ENCODE results near the gene RPA3. TPM values are rescaled to one million over a fixed set of nuclear protein-coding genes. Genes with fewer than 3 reads are reported as not detected.
A peak's percentile ranks its signal among the peaks of the same experiment; 100 is the strongest.

The RPA3 gene
- total RNA-seq, 1 donor from 2014 or later, result 20.7 TPM

DNA sequence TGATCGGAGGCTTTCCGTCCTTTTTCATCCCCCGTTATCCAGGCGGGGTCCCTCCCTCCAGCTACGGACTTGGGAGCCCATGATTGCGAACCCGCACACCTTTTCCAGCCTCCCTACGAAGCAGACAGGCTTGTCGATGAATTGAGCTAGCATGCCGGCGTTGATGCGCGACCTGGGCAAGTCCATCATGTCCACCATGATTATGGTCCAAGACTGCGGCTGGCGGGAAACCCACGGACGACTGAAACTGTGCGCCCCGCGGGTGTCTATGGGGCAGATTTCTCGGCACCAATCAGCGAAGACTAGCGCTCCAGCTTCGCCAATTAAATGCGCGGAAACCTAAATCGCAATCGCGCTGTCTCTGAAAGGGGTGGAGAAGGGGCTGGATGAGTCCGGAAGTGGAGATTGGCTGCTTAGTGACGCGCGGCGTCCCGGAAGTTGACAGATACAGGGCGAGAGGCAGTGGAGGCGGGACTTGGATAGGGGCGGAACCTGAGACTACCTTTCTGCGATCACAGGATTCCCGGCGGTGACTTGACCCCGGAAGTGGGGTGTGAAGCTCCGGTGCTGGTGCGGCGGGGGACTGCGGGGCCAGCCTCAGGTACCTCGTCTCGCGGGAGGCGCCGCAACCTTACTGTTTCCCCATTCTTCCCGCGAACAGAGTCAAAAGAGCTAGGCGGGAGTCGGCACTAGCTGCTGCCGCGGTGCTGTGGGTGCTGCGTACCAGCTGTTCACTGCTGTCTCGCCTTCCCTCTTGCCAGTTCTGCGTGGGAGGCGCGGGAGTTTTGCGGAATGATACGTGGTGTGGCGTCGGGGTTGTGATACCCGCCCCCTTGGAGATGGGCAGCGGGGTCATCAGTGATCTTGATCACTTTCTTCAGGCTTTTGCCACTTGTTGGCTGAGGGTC lies 77.9 kb downstream of the RPA3 start, which contains the start of gene UMAD1:
Gene UMAD1 (plus strand): TSS at position 532 of the 908 bp plus-strand sequence. CDS start 32,620 bp downstream, outside the sequence.
- Mint-ChIP-seq H3K36me3 (ENCODE audit: unreplicated experiment) (no peaks in the 10 kb centered on the region), H3K27ac (ENCODE audit: unreplicated experiment) (peak within 1 kb of the TSS; percentile 78), H3K27me3 (ENCODE audit: unreplicated experiment) (peaks cover 4% of the 10 kb centered on the region), H3K4me1 (ENCODE audit: low read depth, unreplicated experiment) (peaks cover 2% of the 10 kb centered on the region), H3K9me3 (ENCODE audit: unreplicated experiment) (no peaks in the 10 kb centered on the region), H3K4me3 (ENCODE audit: unreplicated experiment) (peak within 1 kb of the TSS; percentile 95)
- peak; percentile 94 for DNase-seq
- TF ChIP-seq, protein P1, sequence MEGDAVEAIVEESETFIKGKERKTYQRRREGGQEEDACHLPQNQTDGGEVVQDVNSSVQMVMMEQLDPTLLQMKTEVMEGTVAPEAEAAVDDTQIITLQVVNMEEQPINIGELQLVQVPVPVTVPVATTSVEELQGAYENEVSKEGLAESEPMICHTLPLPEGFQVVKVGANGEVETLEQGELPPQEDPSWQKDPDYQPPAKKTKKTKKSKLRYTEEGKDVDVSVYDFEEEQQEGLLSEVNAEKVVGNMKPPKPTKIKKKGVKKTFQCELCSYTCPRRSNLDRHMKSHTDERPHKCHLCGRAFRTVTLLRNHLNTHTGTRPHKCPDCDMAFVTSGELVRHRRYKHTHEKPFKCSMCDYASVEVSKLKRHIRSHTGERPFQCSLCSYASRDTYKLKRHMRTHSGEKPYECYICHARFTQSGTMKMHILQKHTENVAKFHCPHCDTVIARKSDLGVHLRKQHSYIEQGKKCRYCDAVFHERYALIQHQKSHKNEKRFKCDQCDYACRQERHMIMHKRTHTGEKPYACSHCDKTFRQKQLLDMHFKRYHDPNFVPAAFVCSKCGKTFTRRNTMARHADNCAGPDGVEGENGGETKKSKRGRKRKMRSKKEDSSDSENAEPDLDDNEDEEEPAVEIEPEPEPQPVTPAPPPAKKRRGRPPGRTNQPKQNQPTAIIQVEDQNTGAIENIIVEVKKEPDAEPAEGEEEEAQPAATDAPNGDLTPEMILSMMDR (IDR thresholded peaks at IDR 0.05; ENCODE audit: partially characterized antibody, unreplicated experiment), result no peak

DNA sequence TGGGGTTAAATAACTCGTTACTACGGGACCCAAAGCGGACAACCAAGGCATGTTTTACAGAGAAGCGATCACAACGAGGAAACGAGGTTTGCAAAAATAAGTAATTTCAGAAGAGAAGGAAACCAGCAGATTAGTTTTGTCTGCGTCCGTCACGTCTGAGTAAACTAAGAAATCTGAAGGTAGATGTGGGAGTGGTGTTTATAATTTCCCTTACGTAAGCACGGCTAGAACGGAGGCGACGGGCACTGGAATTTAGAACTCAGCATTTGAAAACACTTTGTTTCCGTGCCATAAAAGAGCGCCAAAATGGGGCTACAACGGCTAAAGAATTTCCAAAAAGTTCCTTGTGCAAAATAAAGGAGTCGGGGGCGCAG lies 78.6 kb downstream of the RPA3 start:
- Mint-ChIP-seq H3K27ac (ENCODE audit: unreplicated experiment) (peak overlapping the region; percentile 78), H3K27me3 (ENCODE audit: unreplicated experiment) (peaks cover 4% of the 10 kb centered on the region), H3K36me3 (ENCODE audit: unreplicated experiment) (no peaks in the 10 kb centered on the region), H3K9me3 (ENCODE audit: unreplicated experiment) (no peaks in the 10 kb centered on the region), H3K4me1 (ENCODE audit: low read depth, unreplicated experiment) (peaks cover 2% of the 10 kb centered on the region), H3K4me3 (ENCODE audit: unreplicated experiment) (peak overlapping the region; percentile 95)
- TF ChIP-seq, protein P1 (IDR thresholded peaks at IDR 0.05; ENCODE audit: partially characterized antibody, unreplicated experiment), result no peak
- no peak for DNase-seq

DNA sequence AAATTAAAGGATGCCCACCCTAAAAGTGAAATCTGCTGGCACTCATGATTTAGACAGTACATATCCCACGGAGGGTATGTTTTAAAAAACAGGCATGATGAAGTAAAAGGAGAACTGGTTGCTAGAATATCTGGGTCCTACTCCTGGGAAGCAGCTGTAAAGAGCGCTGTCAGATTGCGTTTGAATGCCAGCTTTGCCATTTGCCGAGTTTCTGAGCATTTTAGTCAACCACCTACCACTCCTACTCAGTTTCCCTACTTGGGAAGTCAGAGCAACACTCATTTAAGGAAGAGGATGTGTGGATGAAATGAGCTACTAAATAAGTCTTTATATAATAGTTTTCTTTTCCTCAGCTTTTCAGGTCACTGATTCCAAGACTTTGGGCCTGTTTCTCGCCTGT lies 79.0 kb downstream of the RPA3 start:
- H3K4me3 Mint-ChIP-seq (ENCODE audit: unreplicated experiment), result peak overlapping the region; percentile 95
- peaks cover 4% of the 10 kb centered on the region for H3K27me3 Mint-ChIP-seq (ENCODE audit: unreplicated experiment)
- no peak for DNase-seq
- H3K9me3 Mint-ChIP-seq (ENCODE audit: unreplicated experiment), result no peaks in the 10 kb centered on the region
- H3K4me1 Mint-ChIP-seq (ENCODE audit: low read depth, unreplicated experiment), result peaks cover 2% of the 10 kb centered on the region
- TF ChIP-seq, protein P1 (IDR thresholded peaks at IDR 0.05; ENCODE audit: partially characterized antibody, unreplicated experiment), result no peak
- no peaks in the 10 kb centered on the region for H3K36me3 Mint-ChIP-seq (ENCODE audit: unreplicated experiment)
- H3K27ac Mint-ChIP-seq (ENCODE audit: unreplicated experiment), result no peak overlapping the region

DNA sequence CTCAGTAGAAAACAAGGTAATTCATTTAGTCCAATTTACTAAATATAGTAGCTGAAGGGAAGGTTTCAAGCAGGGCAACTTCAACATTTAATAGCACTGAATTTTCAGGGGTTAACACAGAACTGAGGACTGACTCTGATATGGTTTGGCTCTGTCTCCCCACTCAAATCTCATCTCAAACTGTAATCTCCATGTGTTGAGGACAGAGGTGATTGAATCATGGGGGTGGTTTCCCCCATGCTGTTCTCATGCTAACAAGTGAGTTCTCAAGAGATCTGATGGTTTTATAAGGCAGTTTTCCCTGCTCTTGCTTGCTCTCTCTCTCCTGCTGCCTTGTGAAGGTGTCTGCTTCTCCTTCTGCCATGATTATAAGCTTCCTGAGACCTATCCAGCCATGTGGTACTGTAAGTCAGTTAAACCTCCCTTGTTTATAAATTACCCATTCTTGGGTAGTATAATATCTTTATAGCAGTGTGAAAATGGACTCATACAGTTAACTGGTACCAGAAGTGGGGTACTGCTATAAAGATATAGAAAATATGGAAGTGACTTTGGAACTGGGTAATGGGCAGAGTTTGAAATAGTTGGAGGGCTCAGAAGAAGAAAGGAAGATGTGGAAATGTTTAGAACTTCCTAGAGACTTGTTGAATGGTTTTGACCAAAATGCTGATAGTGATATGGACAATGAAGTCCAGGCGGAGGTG lies 87.6 kb downstream of the RPA3 start:
- no peak overlapping the region for H3K4me3 Mint-ChIP-seq (ENCODE audit: unreplicated experiment)
- H3K27ac Mint-ChIP-seq (ENCODE audit: unreplicated experiment), result no peak overlapping the region
- peaks cover 6% of the 10 kb centered on the region for H3K36me3 Mint-ChIP-seq (ENCODE audit: unreplicated experiment)
- H3K27me3 Mint-ChIP-seq (ENCODE audit: unreplicated experiment), result peaks cover 3% of the 10 kb centered on the region
- no peaks in the 10 kb centered on the region for H3K4me1 Mint-ChIP-seq (ENCODE audit: low read depth, unreplicated experiment)
- TF ChIP-seq, protein P1 (IDR thresholded peaks at IDR 0.05; ENCODE audit: partially characterized antibody, unreplicated experiment), result no peak
- DNase-seq, result no peak
- H3K9me3 Mint-ChIP-seq (ENCODE audit: unreplicated experiment), result peaks cover 4% of the 10 kb centered on the region

Measured in glutamatergic neuron (in vitro differentiated cells).